ENCODE results near the gene CCR7. TPM values are rescaled to one million over a fixed set of nuclear protein-coding genes. Genes with fewer than 3 reads are reported as not detected.

The CCR7 gene
- total RNA-seq, 4 donors from 2014 or later: 0.11 TPM; not detected in 3

DNA sequence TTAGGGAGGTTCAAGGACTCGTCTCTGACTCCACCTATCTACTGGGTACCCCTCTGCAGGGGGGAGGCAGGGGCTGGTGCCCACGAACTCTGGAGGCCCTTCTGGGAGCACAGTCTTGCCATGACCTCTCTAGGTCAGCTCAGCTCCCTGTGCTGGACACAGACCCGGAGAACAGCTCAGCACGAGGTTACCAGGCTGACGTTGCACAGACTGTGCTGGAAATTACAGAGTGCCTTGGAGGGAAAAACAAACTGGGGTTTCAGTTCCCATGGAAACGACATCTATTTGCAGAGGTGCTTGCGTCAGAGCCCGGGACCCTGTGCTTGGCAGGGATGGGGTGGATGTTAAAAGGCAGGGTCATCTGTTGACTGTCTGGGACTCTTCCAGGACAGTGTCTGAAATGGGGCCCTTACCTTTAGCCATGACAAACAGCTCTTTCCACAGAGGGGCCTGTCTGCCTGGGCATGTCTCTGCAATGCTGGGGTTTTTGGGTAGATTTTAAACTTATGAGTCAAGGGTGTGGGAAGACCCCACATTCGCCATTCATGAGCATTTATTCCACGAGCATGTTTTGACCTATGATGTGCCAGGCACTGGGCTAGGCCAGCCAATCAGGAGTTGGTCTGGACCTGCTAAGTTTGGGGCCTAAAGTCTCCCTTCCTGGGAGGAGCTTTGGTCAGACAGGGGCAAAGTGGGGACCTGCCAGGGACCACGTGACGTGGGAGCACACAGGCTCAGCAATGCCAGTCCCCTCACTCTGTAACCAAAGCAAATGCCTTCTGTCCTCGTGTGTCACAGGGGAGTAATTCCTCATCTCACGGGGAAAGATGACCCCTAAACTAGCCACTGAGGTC, 22.5 kb downstream of the CCR7 start:
- Histone ChIP-seq H3K27ac (peak overlapping the region; percentile 74 to 80 (median 80)), H3K36me3 (no peaks in the 10 kb centered on the region), H3K9me3 (no peaks in the 10 kb centered on the region), H3K27me3 (no peaks in the 10 kb centered on the region), H3K4me3 (no peak overlapping the region), H3K4me1 (peaks cover 45 to 60% of the 10 kb centered on the region in 2 donors)
- intact Hi-C loops (cut with DNase I; ENCODE audit: low total_unique reads): no loop called here
- in situ Hi-C loops (cut with MboI; ENCODE audit: low sequenced_read_pairs in 4 of 4): loop anchor here in 1 of 4 donors (25.0 kb wide), 1 partner anchor 105 kb away; the partner anchor contains the start of gene IGFBP4
- peak; percentile 77 to 78 for ATAC-seq
- DNase-seq: peak; percentile 59 to 71
- TF ChIP-seq, protein P1, sequence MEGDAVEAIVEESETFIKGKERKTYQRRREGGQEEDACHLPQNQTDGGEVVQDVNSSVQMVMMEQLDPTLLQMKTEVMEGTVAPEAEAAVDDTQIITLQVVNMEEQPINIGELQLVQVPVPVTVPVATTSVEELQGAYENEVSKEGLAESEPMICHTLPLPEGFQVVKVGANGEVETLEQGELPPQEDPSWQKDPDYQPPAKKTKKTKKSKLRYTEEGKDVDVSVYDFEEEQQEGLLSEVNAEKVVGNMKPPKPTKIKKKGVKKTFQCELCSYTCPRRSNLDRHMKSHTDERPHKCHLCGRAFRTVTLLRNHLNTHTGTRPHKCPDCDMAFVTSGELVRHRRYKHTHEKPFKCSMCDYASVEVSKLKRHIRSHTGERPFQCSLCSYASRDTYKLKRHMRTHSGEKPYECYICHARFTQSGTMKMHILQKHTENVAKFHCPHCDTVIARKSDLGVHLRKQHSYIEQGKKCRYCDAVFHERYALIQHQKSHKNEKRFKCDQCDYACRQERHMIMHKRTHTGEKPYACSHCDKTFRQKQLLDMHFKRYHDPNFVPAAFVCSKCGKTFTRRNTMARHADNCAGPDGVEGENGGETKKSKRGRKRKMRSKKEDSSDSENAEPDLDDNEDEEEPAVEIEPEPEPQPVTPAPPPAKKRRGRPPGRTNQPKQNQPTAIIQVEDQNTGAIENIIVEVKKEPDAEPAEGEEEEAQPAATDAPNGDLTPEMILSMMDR (IDR thresholded peaks at IDR 0.05 in 4 of 5, conservative IDR thresholded peaks at IDR 0.05 in 1 of 5): no peak
- TF ChIP-seq POLR2A (IDR thresholded peaks at IDR 0.05): no peak

DNA sequence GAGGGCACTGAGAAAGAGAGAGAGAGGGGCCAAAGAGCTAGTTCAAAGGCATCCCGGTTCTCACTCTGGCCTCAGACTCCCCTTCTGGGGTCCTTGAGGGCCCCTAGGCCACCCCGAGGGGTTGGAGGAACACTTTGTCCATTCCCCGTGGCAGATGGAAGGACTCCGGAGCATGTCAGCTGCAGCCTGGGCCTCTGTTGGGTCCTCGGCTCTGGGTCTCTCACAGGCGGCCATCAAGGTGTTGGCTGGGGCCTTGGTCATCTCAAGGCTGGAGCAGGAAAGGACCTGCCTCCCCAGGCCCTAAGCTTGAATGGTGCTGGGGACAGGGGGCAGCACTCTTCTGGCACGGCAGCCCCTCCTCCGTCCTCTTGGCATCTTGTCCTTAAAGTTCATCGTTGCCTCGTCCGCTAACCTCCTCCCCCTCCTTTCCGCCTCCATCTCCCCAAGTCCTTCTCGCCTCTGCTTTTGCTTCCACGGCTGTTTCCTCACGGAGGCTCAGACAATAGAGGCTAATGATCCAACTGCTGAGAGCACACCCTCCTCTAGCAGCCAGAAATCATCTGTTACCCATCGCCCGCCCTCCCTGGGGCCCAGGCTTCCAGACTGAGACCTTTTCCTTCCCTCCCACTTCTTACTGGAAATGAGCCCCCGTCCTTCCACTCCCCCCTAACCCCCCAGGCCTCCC, 23.3 kb downstream of the CCR7 start:
- no peaks in the 10 kb centered on the region for H3K9me3 ChIP-seq

DNA sequence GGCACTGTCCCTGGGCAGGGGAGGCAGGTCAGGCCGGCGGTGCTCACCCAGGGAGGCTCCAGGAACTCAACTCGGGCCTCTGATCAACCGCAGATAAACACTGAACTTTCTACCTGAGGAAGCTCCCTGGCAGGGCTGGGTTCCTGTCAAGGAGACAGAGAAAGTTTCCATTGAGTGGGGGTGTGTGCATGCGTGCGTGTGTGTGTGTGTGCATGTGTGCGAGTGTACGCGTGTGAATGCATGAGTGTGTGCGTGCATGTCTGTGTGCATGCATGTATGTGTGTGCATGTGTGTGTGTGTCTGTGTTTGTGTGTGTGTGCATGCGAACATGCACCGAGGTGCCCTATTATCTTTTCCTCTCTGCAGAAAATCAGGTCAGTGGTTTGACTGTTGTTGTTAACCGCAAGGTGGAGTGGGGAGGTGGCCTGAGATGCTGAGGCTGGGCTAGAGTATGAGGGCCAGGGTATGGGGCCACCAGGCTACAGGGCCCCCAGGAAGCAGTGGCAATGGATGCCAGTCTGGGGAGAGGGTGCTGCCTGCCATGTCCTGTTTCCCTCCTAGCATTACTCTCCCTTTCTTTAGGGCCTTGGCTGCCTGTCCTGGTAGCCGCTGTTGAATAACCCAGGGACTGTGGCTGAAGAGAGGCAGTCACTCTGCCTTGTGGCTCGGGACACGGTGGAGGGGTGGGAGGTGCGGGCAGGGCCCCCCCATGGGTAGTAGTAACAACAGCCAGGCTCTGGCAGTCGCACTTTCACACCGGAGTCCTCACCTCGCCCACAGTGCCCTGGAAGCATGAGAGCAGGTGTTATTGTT, 24.0 kb downstream of the CCR7 start:
- in situ Hi-C loops (cut with MboI; ENCODE audit: low sequenced_read_pairs in 4 of 4) (loop anchor here in 1 of 4 donors (25.0 kb wide), 1 partner anchor 104 kb away; the partner anchor contains the start of gene IGFBP4), intact Hi-C loops (cut with DNase I; ENCODE audit: low total_unique reads) (no loop called here)
- no peaks in the 10 kb centered on the region for H3K36me3 ChIP-seq
- H3K4me3 ChIP-seq: no peak overlapping the region
- H3K4me1 ChIP-seq: peaks cover 53 to 60% of the 10 kb centered on the region in 2 donors
- H3K9me3 ChIP-seq: no peaks in the 10 kb centered on the region
- H3K27me3 ChIP-seq: no peaks in the 10 kb centered on the region
- DNase-seq (peak in 1 of 2 donors; percentile 9), ATAC-seq (no peak)
- TF ChIP-seq POLR2A (IDR thresholded peaks at IDR 0.05): no peak
- TF ChIP-seq, protein P1 (IDR thresholded peaks at IDR 0.05 in 4 of 5, conservative IDR thresholded peaks at IDR 0.05 in 1 of 5): no peak
- peak overlapping the region; percentile 74 to 80 (median 80) for H3K27ac ChIP-seq

More for the DNA sequence above, 23.3 kb downstream of the CCR7 start:
- no peaks in the 10 kb centered on the region for H3K27me3 ChIP-seq
- TF ChIP-seq, protein P1 (IDR thresholded peaks at IDR 0.05 in 4 of 5, conservative IDR thresholded peaks at IDR 0.05 in 1 of 5): no peak
- no peak for TF ChIP-seq POLR2A (IDR thresholded peaks at IDR 0.05)
- ATAC-seq (peak; percentile 14 to 40), DNase-seq (no peak)
- no peak overlapping the region for H3K4me3 ChIP-seq
- H3K27ac ChIP-seq: peak overlapping the region; percentile 74 to 80 (median 80)
- in situ Hi-C loops (cut with MboI; ENCODE audit: low sequenced_read_pairs in 4 of 4): loop anchor here in 1 of 4 donors (25.0 kb wide), 1 partner anchor 105 kb away; the partner anchor contains the start of gene IGFBP4
- peaks cover 52 to 60% of the 10 kb centered on the region in 2 donors for H3K4me1 ChIP-seq
- intact Hi-C loops (cut with DNase I; ENCODE audit: low total_unique reads): no loop called here
- H3K36me3 ChIP-seq: no peaks in the 10 kb centered on the region

DNA sequence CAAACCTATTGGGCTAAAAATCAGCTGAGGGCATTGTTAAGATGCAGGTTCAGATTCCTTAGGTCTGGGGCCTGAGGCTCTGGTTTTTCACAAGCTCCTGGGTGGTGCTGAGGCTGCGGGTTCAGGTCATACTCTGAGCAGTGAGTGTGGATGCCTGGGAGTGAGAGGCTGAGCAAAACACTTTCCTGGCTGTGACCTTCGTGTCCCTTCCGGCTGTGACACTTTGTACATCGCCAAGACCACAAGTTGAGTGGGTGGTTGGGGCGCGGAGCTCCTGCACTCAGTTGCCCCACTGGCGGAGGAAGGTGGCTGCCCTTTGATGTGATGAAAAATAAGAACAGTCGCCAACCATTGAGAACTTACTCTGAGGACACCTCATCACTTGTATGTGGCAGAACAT, 24.8 kb downstream of the CCR7 start:
- Histone ChIP-seq H3K9me3 (no peaks in the 10 kb centered on the region), H3K4me1 (peaks cover 61 to 66% of the 10 kb centered on the region in 2 donors), H3K27ac (peak overlapping the region; percentile 44 to 80 (median 76)), H3K4me3 (no peak overlapping the region), H3K36me3 (no peaks in the 10 kb centered on the region), H3K27me3 (no peaks in the 10 kb centered on the region)
- TF ChIP-seq POLR2A (IDR thresholded peaks at IDR 0.05): no peak
- TF ChIP-seq, protein P1 (IDR thresholded peaks at IDR 0.05 in 4 of 5, conservative IDR thresholded peaks at IDR 0.05 in 1 of 5): no peak
- intact Hi-C loops (cut with DNase I; ENCODE audit: low total_unique reads): no loop called here
- in situ Hi-C loops (cut with MboI; ENCODE audit: low sequenced_read_pairs in 4 of 4): loop anchor here in 1 of 4 donors (25.0 kb wide), 1 partner anchor 103 kb away; the partner anchor contains the start of gene IGFBP4
- no peak for DNase-seq
- ATAC-seq: no peak

Data from gastrocnemius medialis (tissue), 4 donors.